Measurements from ENCODE around the gene FAM171A1.

DNA sequence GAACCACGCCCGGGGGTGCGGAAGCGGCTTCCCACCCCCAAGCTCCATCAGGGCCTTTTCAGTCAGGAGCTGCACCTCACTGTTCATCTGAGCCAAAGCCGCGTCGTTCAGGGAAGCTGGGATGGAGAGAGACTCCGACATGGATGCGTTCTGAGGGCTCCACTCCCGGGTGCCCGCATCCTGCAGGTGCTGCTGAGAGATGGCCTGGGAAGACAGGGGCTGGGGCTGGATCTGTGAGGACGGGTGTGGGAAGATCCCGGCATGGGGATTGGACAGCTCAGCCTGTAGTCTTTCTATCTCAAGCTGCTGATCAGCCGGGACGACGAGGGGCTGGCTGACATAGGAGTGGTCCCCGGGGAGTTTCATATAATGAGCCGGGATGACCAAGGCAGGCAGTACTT is 157.6 kb downstream of the FAM171A1 start:
- TF ChIP-seq CTCF (IDR thresholded peaks at IDR 0.05; ENCODE audit: low read length) = no peak
- no peak for TF ChIP-seq EZH2 (IDR thresholded peaks at IDR 0.05; ENCODE audit: borderline replicate concordance, low read length)

All from OCI-LY1 (cell line).